Cardiac fibroblast (primary cell): ENCODE measurements around the gene MLH3.

ENCODE experiments used
- DNase-seq, 2 donors: peaks; one replicate each; pipeline versions ENCODE4 v3.0.0 to v3.0.0-alpha.2; 2010; ENCODE audit warnings: low read depth in 2 of 2
- H3K4me3 ChIP-seq, 2 donors: replicated peaks in 1 of 2; 1 replicate in 1 of 2; 2 replicates in 1 of 2; pipeline ENCODE4 v1.5.1; 2011; ENCODE audit warnings: low read depth in 2 of 2, low read length in 2 of 2, mild to moderate bottlenecking in 2 of 2, moderate library complexity in 1 of 2
- CTCF ChIP-seq: IDR thresholded peaks from one replicate; pipeline ENCODE4 v1.5.1; 2011; ENCODE audit warnings: low read depth, mild to moderate bottlenecking, low read length, inconsistent platforms

Gene MLH3

GRCh38 chr14:75042035-75042434 is 9.2 kb downstream of the MLH3 start:
- H3K4me3 ChIP-seq: no peak overlapping the region
- no peak for DNase-seq
- no peak for TF ChIP-seq CTCF

- no peak overlapping the region for H3K4me3 ChIP-seq
- DNase-seq: no peak
- TF ChIP-seq CTCF: no peak
Measured at GRCh38 chr14:75041613-75042012, 9.7 kb downstream of the MLH3 start.

GRCh38 chr14:75040959-75041358 is 10.3 kb downstream of the MLH3 start:
- H3K4me3 ChIP-seq: no peak overlapping the region
- DNase-seq: no peak
- no peak for TF ChIP-seq CTCF

GRCh38 chr14:75040507-75040906 is 10.8 kb downstream of the MLH3 start:
- TF ChIP-seq CTCF: no peak
- no peak overlapping the region for H3K4me3 ChIP-seq
- no peak for DNase-seq

GRCh38 chr14:75032939-75033338 is 18.3 kb downstream of the MLH3 start:
- no peak for DNase-seq
- TF ChIP-seq CTCF: no peak
- no peak overlapping the region for H3K4me3 ChIP-seq

- H3K4me3 ChIP-seq: no peak overlapping the region
- no peak for TF ChIP-seq CTCF
- no peak for DNase-seq
Measured at GRCh38 chr14:75030147-75030546, 21.1 kb downstream of the MLH3 start.

GRCh38 chr14:75025876-75026275 is 25.4 kb downstream of the MLH3 start:
- DNase-seq: no peak
- TF ChIP-seq CTCF: no peak

More at GRCh38 chr14:75025876-75026275, 25.4 kb downstream of the MLH3 start:
- H3K4me3 ChIP-seq: no peak overlapping the region
